Liver (tissue), 3 donors: ENCODE data around the gene STXBP4.

Source experiments
- FOXA1 ChIP-seq: IDR thresholded peaks from 2 replicates; pipeline ENCODE4 v1.6.1; 2016; ENCODE audit warnings: antibody characterized with exemption
- FOXA2 ChIP-seq: IDR thresholded peaks from 2 replicates; pipeline ENCODE4 v1.6.1; 2016; ENCODE audit warnings: antibody characterized with exemption
- GABPA ChIP-seq, 2 donors: IDR thresholded peaks in 1 of 2; conservative IDR thresholded peaks in 1 of 2; 2 replicates each; pipeline ENCODE4 v1.6.1; 2016; ENCODE audit warnings: antibody characterized with exemption in 2 of 2, mild to moderate bottlenecking in 1 of 2, moderate library complexity in 1 of 2
- HNF4A ChIP-seq, 2 donors: conservative IDR thresholded peaks; 2 replicates each; pipeline ENCODE4 v1.6.1; 2016; ENCODE audit warnings: antibody characterized with exemption in 2 of 2, mild to moderate bottlenecking in 2 of 2
- HNF4G ChIP-seq: IDR thresholded peaks from 2 replicates; pipeline ENCODE4 v1.6.1; 2016; ENCODE audit warnings: antibody characterized with exemption
- RAD21 ChIP-seq, 2 donors: IDR thresholded peaks; 2 replicates each; pipeline ENCODE4 v1.6.1; 2016; ENCODE audit warnings: antibody characterized with exemption in 2 of 2, mild to moderate bottlenecking in 2 of 2
- TAF1 ChIP-seq: conservative IDR thresholded peaks from 2 replicates; pipeline ENCODE4 v1.6.1; 2016; ENCODE audit warnings: antibody characterized with exemption, mild to moderate bottlenecking
- YY1 ChIP-seq: IDR thresholded peaks from 2 replicates; pipeline ENCODE4 v1.6.1; 2016; ENCODE audit warnings: antibody characterized with exemption, mild to moderate bottlenecking
- TF ChIP-seq, protein P1 (sequence below): fragments of 150-350 bp; IDR thresholded peaks from 2 replicates; pipeline ENCODE4 v1.5.1; 2017; ENCODE audit warnings: improper control_type of control experiment, low read depth, low read length; ENCODE audit not compliant: missing input control
- TF ChIP-seq, protein P2 (sequence below): IDR thresholded peaks from 2 replicates; pipeline ENCODE4 v1.6.1; 2016; ENCODE audit warnings: antibody characterized with exemption, mild to moderate bottlenecking
- TF ChIP-seq, protein P3 (sequence below): IDR thresholded peaks from 2 replicates; pipeline ENCODE4 v1.6.1; 2016; ENCODE audit warnings: antibody characterized with exemption
- TF ChIP-seq, protein P4 (sequence below): IDR thresholded peaks from 2 replicates; pipeline ENCODE4 v1.6.1; 2016; ENCODE audit warnings: antibody characterized with exemption
- TF ChIP-seq, protein P5 (sequence below): IDR thresholded peaks from 2 replicates; pipeline ENCODE4 v1.6.1; 2016; ENCODE audit warnings: antibody characterized with exemption
- donor health status: healthy.
- donor health status: healthy.

DNA sequence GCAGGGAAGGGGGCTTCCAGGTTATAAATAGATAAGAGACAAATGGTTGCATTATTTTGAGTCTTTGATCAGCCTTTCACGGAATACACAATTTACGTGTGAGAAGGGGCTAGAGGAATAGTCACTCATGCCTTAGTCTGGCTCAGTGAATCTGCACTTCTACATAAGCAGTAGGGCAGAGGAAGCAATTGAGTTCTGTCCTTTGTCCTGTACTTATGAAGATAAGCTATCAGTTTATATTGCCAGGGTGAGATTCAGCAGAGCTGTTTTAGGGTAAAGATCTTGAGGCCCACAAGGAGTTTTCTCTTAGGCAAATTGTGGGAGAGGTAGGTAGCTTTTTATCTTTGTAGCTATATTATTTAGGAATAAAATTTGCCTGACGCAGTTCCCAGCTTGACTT lies 34.6 kb upstream of the STXBP4 start:
- TF ChIP-seq, protein P1, sequence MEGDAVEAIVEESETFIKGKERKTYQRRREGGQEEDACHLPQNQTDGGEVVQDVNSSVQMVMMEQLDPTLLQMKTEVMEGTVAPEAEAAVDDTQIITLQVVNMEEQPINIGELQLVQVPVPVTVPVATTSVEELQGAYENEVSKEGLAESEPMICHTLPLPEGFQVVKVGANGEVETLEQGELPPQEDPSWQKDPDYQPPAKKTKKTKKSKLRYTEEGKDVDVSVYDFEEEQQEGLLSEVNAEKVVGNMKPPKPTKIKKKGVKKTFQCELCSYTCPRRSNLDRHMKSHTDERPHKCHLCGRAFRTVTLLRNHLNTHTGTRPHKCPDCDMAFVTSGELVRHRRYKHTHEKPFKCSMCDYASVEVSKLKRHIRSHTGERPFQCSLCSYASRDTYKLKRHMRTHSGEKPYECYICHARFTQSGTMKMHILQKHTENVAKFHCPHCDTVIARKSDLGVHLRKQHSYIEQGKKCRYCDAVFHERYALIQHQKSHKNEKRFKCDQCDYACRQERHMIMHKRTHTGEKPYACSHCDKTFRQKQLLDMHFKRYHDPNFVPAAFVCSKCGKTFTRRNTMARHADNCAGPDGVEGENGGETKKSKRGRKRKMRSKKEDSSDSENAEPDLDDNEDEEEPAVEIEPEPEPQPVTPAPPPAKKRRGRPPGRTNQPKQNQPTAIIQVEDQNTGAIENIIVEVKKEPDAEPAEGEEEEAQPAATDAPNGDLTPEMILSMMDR, result no peak
- TF ChIP-seq, protein P2, sequence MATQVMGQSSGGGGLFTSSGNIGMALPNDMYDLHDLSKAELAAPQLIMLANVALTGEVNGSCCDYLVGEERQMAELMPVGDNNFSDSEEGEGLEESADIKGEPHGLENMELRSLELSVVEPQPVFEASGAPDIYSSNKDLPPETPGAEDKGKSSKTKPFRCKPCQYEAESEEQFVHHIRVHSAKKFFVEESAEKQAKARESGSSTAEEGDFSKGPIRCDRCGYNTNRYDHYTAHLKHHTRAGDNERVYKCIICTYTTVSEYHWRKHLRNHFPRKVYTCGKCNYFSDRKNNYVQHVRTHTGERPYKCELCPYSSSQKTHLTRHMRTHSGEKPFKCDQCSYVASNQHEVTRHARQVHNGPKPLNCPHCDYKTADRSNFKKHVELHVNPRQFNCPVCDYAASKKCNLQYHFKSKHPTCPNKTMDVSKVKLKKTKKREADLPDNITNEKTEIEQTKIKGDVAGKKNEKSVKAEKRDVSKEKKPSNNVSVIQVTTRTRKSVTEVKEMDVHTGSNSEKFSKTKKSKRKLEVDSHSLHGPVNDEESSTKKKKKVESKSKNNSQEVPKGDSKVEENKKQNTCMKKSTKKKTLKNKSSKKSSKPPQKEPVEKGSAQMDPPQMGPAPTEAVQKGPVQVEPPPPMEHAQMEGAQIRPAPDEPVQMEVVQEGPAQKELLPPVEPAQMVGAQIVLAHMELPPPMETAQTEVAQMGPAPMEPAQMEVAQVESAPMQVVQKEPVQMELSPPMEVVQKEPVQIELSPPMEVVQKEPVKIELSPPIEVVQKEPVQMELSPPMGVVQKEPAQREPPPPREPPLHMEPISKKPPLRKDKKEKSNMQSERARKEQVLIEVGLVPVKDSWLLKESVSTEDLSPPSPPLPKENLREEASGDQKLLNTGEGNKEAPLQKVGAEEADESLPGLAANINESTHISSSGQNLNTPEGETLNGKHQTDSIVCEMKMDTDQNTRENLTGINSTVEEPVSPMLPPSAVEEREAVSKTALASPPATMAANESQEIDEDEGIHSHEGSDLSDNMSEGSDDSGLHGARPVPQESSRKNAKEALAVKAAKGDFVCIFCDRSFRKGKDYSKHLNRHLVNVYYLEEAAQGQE, result no peak
- TF ChIP-seq TAF1 (no peak), HNF4A (conservative IDR thresholded peaks at IDR 0.05) (no peak), FOXA2 (no peak), HNF4G (no peak), YY1 (no peak), FOXA1 (no peak), GABPA (IDR thresholded peaks at IDR 0.05 in 1 of 2, conservative IDR thresholded peaks at IDR 0.05 in 1 of 2) (no peak), RAD21 (IDR thresholded peaks at IDR 0.05) (no peak)
- TF ChIP-seq, protein P3, sequence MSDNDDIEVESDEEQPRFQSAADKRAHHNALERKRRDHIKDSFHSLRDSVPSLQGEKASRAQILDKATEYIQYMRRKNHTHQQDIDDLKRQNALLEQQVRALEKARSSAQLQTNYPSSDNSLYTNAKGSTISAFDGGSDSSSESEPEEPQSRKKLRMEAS, result no peak
- TF ChIP-seq, protein P4, sequence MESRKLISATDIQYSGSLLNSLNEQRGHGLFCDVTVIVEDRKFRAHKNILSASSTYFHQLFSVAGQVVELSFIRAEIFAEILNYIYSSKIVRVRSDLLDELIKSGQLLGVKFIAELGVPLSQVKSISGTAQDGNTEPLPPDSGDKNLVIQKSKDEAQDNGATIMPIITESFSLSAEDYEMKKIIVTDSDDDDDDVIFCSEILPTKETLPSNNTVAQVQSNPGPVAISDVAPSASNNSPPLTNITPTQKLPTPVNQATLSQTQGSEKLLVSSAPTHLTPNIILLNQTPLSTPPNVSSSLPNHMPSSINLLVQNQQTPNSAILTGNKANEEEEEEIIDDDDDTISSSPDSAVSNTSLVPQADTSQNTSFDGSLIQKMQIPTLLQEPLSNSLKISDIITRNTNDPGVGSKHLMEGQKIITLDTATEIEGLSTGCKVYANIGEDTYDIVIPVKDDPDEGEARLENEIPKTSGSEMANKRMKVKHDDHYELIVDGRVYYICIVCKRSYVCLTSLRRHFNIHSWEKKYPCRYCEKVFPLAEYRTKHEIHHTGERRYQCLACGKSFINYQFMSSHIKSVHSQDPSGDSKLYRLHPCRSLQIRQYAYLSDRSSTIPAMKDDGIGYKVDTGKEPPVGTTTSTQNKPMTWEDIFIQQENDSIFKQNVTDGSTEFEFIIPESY, result no peak
- TF ChIP-seq, protein P5, sequence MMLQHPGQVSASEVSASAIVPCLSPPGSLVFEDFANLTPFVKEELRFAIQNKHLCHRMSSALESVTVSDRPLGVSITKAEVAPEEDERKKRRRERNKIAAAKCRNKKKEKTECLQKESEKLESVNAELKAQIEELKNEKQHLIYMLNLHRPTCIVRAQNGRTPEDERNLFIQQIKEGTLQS, result no peak
